ENCODE data around the gene DIP2C. TPM values are rescaled to one million over a fixed set of nuclear protein-coding genes. Genes with fewer than 3 reads are reported as not detected.
"Not testable (repeated sequence)": the region's sequence is repeated elsewhere in the genome, so short reads cannot be mapped to it uniquely, and the experiment has no call there.

Gene DIP2C
- total and polyA plus RNA-seq, 2 donors (not counting 1 experiment from before 2014, with no cell fraction given): 1.3 to 1.9 TPM

DNA sequence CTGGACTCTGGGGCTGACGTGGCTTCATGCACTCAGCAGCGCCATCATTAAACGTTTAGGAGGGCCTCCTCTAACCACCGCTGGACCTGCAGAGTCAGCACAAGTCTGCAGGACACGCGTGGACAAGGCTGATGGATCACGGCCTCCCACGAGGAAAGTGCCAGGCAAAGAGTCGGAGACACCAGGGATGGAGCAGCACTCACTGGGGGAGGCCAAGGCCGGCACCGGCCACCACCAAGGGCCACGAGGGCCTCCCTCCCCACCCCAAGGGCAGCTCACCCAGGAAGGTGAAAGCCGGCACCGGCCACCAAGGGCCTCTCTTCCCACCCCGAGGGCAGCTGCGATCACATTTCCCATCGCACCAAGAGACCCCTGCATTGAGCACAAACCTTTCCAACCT, 91.5 kb downstream of the DIP2C start:
- H3K4me3 ChIP-seq (ENCODE audit: control extremely low read depth in 1 of 5, extremely low read depth in 1 of 5, insufficient read depth in 1 of 5, low read depth in 2 of 5, low read length in 4 of 5): no peak overlapping the region
- peaks cover 0 to 3% (median 0%) of the 10 kb centered on the region in 4 experiments for H3K27me3 ChIP-seq (replicated peaks in 1 of 4; ENCODE audit: control extremely low read depth in 1 of 4, control insufficient read depth in 3 of 4, insufficient read depth in 4 of 4, low read length in 3 of 4)
- ATAC-seq (ENCODE audit: low read depth) (no peak), DNase-seq (no peak)
- H3K27ac ChIP-seq (ENCODE audit: low read length in 2 of 2): no peak overlapping the region
- intact Hi-C loops (cut with micrococcal nuclease): no loop called here
- no peaks in the 10 kb centered on the region for H3K36me3 ChIP-seq (replicated peaks in 1 of 2; ENCODE audit: control extremely low read depth in 1 of 2, control insufficient read depth in 1 of 2, extremely low read depth in 1 of 2, insufficient read depth in 2 of 2, low read length in 1 of 2)
- no peak overlapping the region for H3K9ac ChIP-seq (ENCODE audit: low read length)
- ChIA-PET CTCF (no interaction called here), POLR2A (no interaction called here)
- no peak for TF ChIP-seq EZH2 (IDR thresholded peaks at IDR 0.05; ENCODE audit: borderline replicate concordance, insufficient read depth, low read depth, low read length, poor library complexity, severe bottlenecking)
- TF ChIP-seq, protein P1, sequence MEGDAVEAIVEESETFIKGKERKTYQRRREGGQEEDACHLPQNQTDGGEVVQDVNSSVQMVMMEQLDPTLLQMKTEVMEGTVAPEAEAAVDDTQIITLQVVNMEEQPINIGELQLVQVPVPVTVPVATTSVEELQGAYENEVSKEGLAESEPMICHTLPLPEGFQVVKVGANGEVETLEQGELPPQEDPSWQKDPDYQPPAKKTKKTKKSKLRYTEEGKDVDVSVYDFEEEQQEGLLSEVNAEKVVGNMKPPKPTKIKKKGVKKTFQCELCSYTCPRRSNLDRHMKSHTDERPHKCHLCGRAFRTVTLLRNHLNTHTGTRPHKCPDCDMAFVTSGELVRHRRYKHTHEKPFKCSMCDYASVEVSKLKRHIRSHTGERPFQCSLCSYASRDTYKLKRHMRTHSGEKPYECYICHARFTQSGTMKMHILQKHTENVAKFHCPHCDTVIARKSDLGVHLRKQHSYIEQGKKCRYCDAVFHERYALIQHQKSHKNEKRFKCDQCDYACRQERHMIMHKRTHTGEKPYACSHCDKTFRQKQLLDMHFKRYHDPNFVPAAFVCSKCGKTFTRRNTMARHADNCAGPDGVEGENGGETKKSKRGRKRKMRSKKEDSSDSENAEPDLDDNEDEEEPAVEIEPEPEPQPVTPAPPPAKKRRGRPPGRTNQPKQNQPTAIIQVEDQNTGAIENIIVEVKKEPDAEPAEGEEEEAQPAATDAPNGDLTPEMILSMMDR (IDR thresholded peaks at IDR 0.05): no peak
- no peak overlapping the region for H3K4me2 ChIP-seq (replicated peaks; ENCODE audit: low read depth, low read length, poor library complexity, severe bottlenecking)
- no peaks in the 10 kb centered on the region for H3K9me3 Mint-ChIP-seq (ENCODE audit: insufficient read depth)
- no peaks in the 10 kb centered on the region for H3K4me1 Mint-ChIP-seq
- no peak overlapping the region for H3K27ac Mint-ChIP-seq
- no peaks in the 10 kb centered on the region for H3K4me1 ChIP-seq (ENCODE audit: control insufficient read depth in 2 of 2, insufficient read depth in 2 of 2, low read length in 2 of 2)
- 94% methylated on average over 17 of the region's 17 CpGs for WGBS (ENCODE audit: insufficient coverage)
- H3K27me3 Mint-ChIP-seq: peaks cover 20% of the 10 kb centered on the region
- no peak overlapping the region for H3K4me3 Mint-ChIP-seq
- H2AFZ ChIP-seq (ENCODE audit: insufficient read depth, low read depth, low read length, poor library complexity, severe bottlenecking): no peak overlapping the region
- H4K20me1 ChIP-seq (ENCODE audit: control insufficient read depth, insufficient read depth, low read length, poor library complexity, severe bottlenecking): no peaks in the 10 kb centered on the region
- H3K9me3 ChIP-seq (ENCODE audit: control extremely low read depth in 1 of 3, control insufficient read depth in 2 of 3, insufficient read depth in 1 of 3, low read length in 2 of 3): no peaks in the 10 kb centered on the region
- no peaks in the 10 kb centered on the region for H3K79me2 ChIP-seq (ENCODE audit: control insufficient read depth, insufficient read depth, low read length)

DNA sequence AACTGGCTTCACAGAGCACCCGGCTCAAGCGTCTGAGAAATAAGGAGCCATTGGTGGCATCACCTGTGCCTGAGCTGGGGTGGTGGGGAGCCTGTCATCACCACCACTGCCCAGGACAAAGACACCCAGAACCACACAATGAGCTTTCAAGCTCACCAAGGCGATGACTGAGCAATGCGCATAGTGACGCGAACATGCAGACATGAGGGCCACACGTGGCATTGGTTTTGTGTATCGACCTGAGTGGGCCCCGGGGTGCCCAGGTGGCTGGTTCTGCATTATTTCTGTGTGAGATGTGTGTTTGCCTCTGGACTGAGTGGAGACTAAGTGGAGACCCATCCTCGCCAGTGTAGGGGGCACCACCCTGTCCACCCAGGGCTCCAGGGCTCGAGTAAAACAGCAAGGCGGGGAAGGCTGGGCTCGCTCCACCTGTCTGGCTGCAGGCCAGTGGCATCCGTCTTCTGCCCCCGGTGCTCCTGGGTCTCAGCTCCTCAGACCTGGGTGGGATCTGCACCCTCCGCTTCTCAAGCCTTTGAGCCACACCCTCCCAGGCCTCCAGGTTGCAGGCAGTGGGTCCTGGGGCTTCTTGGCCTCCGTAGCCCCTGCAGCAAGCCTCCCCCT, 92.6 kb downstream of the DIP2C start:
- no peak for ATAC-seq (ENCODE audit: low read depth)
- H3K27me3 Mint-ChIP-seq: peaks cover 18% of the 10 kb centered on the region
- no peak for DNase-seq
- Histone ChIP-seq H3K27ac (ENCODE audit: low read length in 2 of 2) (no peak overlapping the region), H3K79me2 (ENCODE audit: control insufficient read depth, insufficient read depth, low read length) (no peaks in the 10 kb centered on the region), H3K4me3 (ENCODE audit: control extremely low read depth in 1 of 5, extremely low read depth in 1 of 5, insufficient read depth in 1 of 5, low read depth in 2 of 5, low read length in 4 of 5) (no peak overlapping the region), H3K9ac (ENCODE audit: low read length) (no peak overlapping the region), H4K20me1 (ENCODE audit: control insufficient read depth, insufficient read depth, low read length, poor library complexity, severe bottlenecking) (no peaks in the 10 kb centered on the region), H3K27me3 (replicated peaks in 1 of 4; ENCODE audit: control extremely low read depth in 1 of 4, control insufficient read depth in 3 of 4, insufficient read depth in 4 of 4, low read length in 3 of 4) (peaks cover 0 to 4% (median 0%) of the 10 kb centered on the region in 4 experiments), H3K9me3 (ENCODE audit: control extremely low read depth in 1 of 3, control insufficient read depth in 2 of 3, insufficient read depth in 1 of 3, low read length in 2 of 3) (no peaks in the 10 kb centered on the region), H2AFZ (ENCODE audit: insufficient read depth, low read depth, low read length, poor library complexity, severe bottlenecking) (no peak overlapping the region), H3K4me1 (ENCODE audit: control insufficient read depth in 2 of 2, insufficient read depth in 2 of 2, low read length in 2 of 2) (no peaks in the 10 kb centered on the region), H3K4me2 (replicated peaks; ENCODE audit: low read depth, low read length, poor library complexity, severe bottlenecking) (no peak overlapping the region), H3K36me3 (replicated peaks in 1 of 2; ENCODE audit: control extremely low read depth in 1 of 2, control insufficient read depth in 1 of 2, extremely low read depth in 1 of 2, insufficient read depth in 2 of 2, low read length in 1 of 2) (no peaks in the 10 kb centered on the region)
- H3K4me3 Mint-ChIP-seq: no peak overlapping the region
- WGBS (ENCODE audit: insufficient coverage): 92% methylated on average over 14 of the region's 17 CpGs
- ChIA-PET POLR2A (no interaction called here), CTCF (no interaction called here)
- intact Hi-C loops (cut with micrococcal nuclease): no loop called here
- TF ChIP-seq, protein P1 (IDR thresholded peaks at IDR 0.05): no peak
- TF ChIP-seq EZH2 (IDR thresholded peaks at IDR 0.05; ENCODE audit: borderline replicate concordance, insufficient read depth, low read depth, low read length, poor library complexity, severe bottlenecking): no peak
- no peak overlapping the region for H3K27ac Mint-ChIP-seq
- no peaks in the 10 kb centered on the region for H3K9me3 Mint-ChIP-seq (ENCODE audit: insufficient read depth)
- no peaks in the 10 kb centered on the region for H3K4me1 Mint-ChIP-seq

DNA sequence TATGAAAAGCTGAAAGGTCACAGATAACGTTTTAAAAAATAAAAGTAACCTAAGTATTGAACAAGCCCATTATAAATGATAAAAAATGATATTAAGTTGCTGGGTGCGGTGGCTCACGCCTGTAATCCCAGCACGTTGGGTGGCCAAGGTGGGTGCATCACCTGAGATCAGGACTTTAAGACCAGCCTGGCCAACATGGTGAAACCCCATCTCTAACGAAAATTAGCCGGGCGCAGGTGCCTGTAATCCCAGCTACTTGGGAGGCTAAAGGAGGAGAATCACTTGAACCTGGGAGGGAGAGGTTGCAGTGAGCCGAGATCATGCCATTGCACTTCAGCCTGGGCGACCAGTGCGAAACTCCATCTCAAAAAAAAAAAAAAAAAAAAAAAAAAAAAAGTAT, 93.3 kb downstream of the DIP2C start:
- not testable (repeated sequence) for H3K27ac Mint-ChIP-seq; H3K9me3 ChIP-seq (ENCODE audit: control extremely low read depth in 1 of 3, control insufficient read depth in 2 of 3, insufficient read depth in 1 of 3, low read length in 2 of 3)

More for the DNA sequence above, 93.3 kb downstream of the DIP2C start:
- H3K4me3 ChIP-seq (ENCODE audit: control extremely low read depth in 1 of 5, extremely low read depth in 1 of 5, insufficient read depth in 1 of 5, low read depth in 2 of 5, low read length in 4 of 5); H3K4me3 Mint-ChIP-seq; intact Hi-C loops (cut with micrococcal nuclease); H3K9ac ChIP-seq (ENCODE audit: low read length); H3K79me2 ChIP-seq (ENCODE audit: control insufficient read depth, insufficient read depth, low read length); H2AFZ ChIP-seq (ENCODE audit: insufficient read depth, low read depth, low read length, poor library complexity, severe bottlenecking); H3K9me3 Mint-ChIP-seq (ENCODE audit: insufficient read depth); H3K4me1 ChIP-seq (ENCODE audit: control insufficient read depth in 2 of 2, insufficient read depth in 2 of 2, low read length in 2 of 2); H3K27ac ChIP-seq (ENCODE audit: low read length in 2 of 2); H3K36me3 ChIP-seq (replicated peaks in 1 of 2; ENCODE audit: control extremely low read depth in 1 of 2, control insufficient read depth in 1 of 2, extremely low read depth in 1 of 2, insufficient read depth in 2 of 2, low read length in 1 of 2); H3K4me1 Mint-ChIP-seq; CTCF ChIA-PET; H3K27me3 ChIP-seq (replicated peaks in 1 of 4; ENCODE audit: control extremely low read depth in 1 of 4, control insufficient read depth in 3 of 4, insufficient read depth in 4 of 4, low read length in 3 of 4); H3K4me2 ChIP-seq (replicated peaks; ENCODE audit: low read depth, low read length, poor library complexity, severe bottlenecking); H4K20me1 ChIP-seq (ENCODE audit: control insufficient read depth, insufficient read depth, low read length, poor library complexity, severe bottlenecking); ATAC-seq (ENCODE audit: low read depth); POLR2A ChIA-PET; DNase-seq: not testable (repeated sequence)
- peaks cover 23% of the 10 kb centered on the region for H3K27me3 Mint-ChIP-seq
- WGBS (ENCODE audit: insufficient coverage): 97% methylated on average over 3 of the region's 10 CpGs
